Left ventricle myocardium inferior (tissue), 1 donor: ENCODE measurements around the gene MEGF11. TPM values are rescaled to one million over a fixed set of nuclear protein-coding genes. Genes with fewer than 3 reads are reported as not detected.

Experiments
- DNase-seq: peaks from one replicate; pipeline ENCODE4 v3.0.0-alpha.2; 2020
- H3K27ac ChIP-seq: fragments of 200-600 bp; replicated peaks from 2 replicates; pipeline ENCODE4 v1.8.0; 2021
- H3K27me3 ChIP-seq: fragments of 200-600 bp; 2 replicates; pipeline ENCODE4 v1.8.0; 2021; ENCODE audit warnings: low read depth
- H3K36me3 ChIP-seq: fragments of 200-600 bp; 2 replicates; pipeline ENCODE4 v1.8.0; 2021
- H3K4me1 ChIP-seq: fragments of 200-600 bp; 2 replicates; pipeline ENCODE4 v1.8.0; 2021
- H3K4me3 ChIP-seq: fragments of 200-600 bp; 2 replicates; pipeline ENCODE4 v1.8.0; 2021; ENCODE audit warnings: mild to moderate bottlenecking, moderate library complexity
- H3K9me3 ChIP-seq: fragments of 200-600 bp; replicated peaks from 2 replicates; pipeline ENCODE4 v1.8.0; 2021
- CTCF ChIP-seq: fragments of 200-600 bp; IDR thresholded peaks from 2 replicates; pipeline ENCODE4 v1.8.0; 2021; ENCODE audit warnings: antibody characterized with exemption, mild to moderate bottlenecking, borderline replicate concordance
- intact Hi-C: fragments of 100-400 bp; cut with micrococcal nuclease; formaldehyde crosslinking; loops from one replicate; pipeline ENCODE4 v1.11.0; 2022
- total RNA-seq: library from RNA; stranded (reverse); fragmentation: NEBNext Ultra II Directional; extraction: Animal tissue kit (Norgen Biotek cat#: 25700); gene quantifications from one replicate; pipeline ENCODE4 v1.2.1, GENCODE V29; 2021
- donor health status: DM: no; HTN: yes; CAD: no; lungs with severe emphysema.

Gene MEGF11
- total RNA-seq, 1 donor from 2014 or later: not detected

GRCh38 chr15:66107070-66107469 lies 146.5 kb downstream of the MEGF11 start:
- intact Hi-C loops: no loop called here
- Histone ChIP-seq H3K4me3 (no peak overlapping the region), H3K36me3 (no peaks in the 10 kb centered on the region), H3K4me1 (peaks cover 11% of the 10 kb centered on the region), H3K27me3 (peaks cover 87% of the 10 kb centered on the region), H3K27ac (no peak overlapping the region), H3K9me3 (no peaks in the 10 kb centered on the region)
- TF ChIP-seq CTCF: no peak
- DNase-seq: no peak

GRCh38 chr15:66105286-66106265 lies 148.0 kb downstream of the MEGF11 start:
- TF ChIP-seq CTCF: no peak

GRCh38 chr15:66103293-66103590 lies 150.3 kb downstream of the MEGF11 start:
- DNase-seq: no peak
- Histone ChIP-seq H3K27ac (no peak overlapping the region), H3K27me3 (peaks cover 67% of the 10 kb centered on the region), H3K4me3 (no peak overlapping the region), H3K36me3 (no peaks in the 10 kb centered on the region), H3K4me1 (peaks cover 12% of the 10 kb centered on the region), H3K9me3 (no peaks in the 10 kb centered on the region)
- intact Hi-C loops: no loop called here
- no peak for TF ChIP-seq CTCF

More at GRCh38 chr15:66105286-66106265, 148.0 kb downstream of the MEGF11 start:
- no peaks in the 10 kb centered on the region for H3K36me3 ChIP-seq
- intact Hi-C loops: no loop called here
- H3K4me1 ChIP-seq: peaks cover 11% of the 10 kb centered on the region
- peaks cover 84% of the 10 kb centered on the region for H3K27me3 ChIP-seq
- H3K27ac ChIP-seq: no peak overlapping the region
- no peak for DNase-seq
- H3K9me3 ChIP-seq: no peaks in the 10 kb centered on the region
- no peak overlapping the region for H3K4me3 ChIP-seq

- peaks cover 64% of the 10 kb centered on the region for H3K27me3 ChIP-seq
- no peaks in the 10 kb centered on the region for H3K36me3 ChIP-seq
- H3K4me3 ChIP-seq: no peak overlapping the region
- peaks cover 17% of the 10 kb centered on the region for H3K4me1 ChIP-seq
- TF ChIP-seq CTCF: no peak
- no peaks in the 10 kb centered on the region for H3K9me3 ChIP-seq
- no peak overlapping the region for H3K27ac ChIP-seq
- no peak for DNase-seq
- intact Hi-C loops: no loop called here
These were observed 150.8 kb downstream of the MEGF11 start for GRCh38 chr15:66102563-66103292.

GRCh38 chr15:66101715-66102395 lies 151.7 kb downstream of the MEGF11 start:
- intact Hi-C loops: no loop called here
- Histone ChIP-seq H3K4me3 (no peak overlapping the region), H3K27ac (no peak overlapping the region), H3K36me3 (no peaks in the 10 kb centered on the region), H3K9me3 (no peaks in the 10 kb centered on the region), H3K27me3 (peaks cover 56% of the 10 kb centered on the region), H3K4me1 (peaks cover 23% of the 10 kb centered on the region)
- no peak for DNase-seq
- TF ChIP-seq CTCF: no peak
